GM12878 (cell line): ENCODE results near the gene DEXI. TPM values are rescaled to one million over a fixed set of nuclear protein-coding genes. Genes with fewer than 3 reads are reported as not detected.

ENCODE experiments used
- CBX3 ChIP-seq: fragments of 200-600 bp; sonication (generic); IDR thresholded peaks from 2 replicates; pipeline ENCODE4 v1.6.1; 2016; ENCODE audit warnings: low read depth, borderline replicate concordance
- CHD1 ChIP-seq: IDR thresholded peaks from 2 replicates; pipeline ENCODE4 v1.6.1; 2012; ENCODE audit warnings: low read depth, low read length, improper control_type of control experiment
- CHD4 ChIP-seq: fragments of 200-600 bp; sonication (generic); IDR thresholded peaks from 2 replicates; pipeline ENCODE4 v1.6.1; 2016; ENCODE audit warnings: mild to moderate bottlenecking
- DPF2 ChIP-seq: fragments of 450-650 bp; IDR thresholded peaks from 2 replicates; pipeline ENCODE4 v1.6.1; 2017; ENCODE audit warnings: mild to moderate bottlenecking
- EED ChIP-seq: sonication (generic); IDR thresholded peaks from 2 replicates; pipeline ENCODE4 v1.6.1; 2016; ENCODE audit warnings: antibody characterized with exemption, low read depth
- IRF3 ChIP-seq: fragments of 450-650 bp; IDR thresholded peaks from 2 replicates; pipeline ENCODE4 v1.6.1; 2014; ENCODE audit warnings: mild to moderate bottlenecking
- MAX ChIP-seq: IDR thresholded peaks from 2 replicates; pipeline ENCODE4 v1.6.1; 2012; ENCODE audit warnings: low read depth, low read length, improper control_type of control experiment
- MYC ChIP-seq: IDR thresholded peaks from 2 replicates; pipeline ENCODE4 v1.6.1; 2011; ENCODE audit warnings: mild to moderate bottlenecking, low read length, moderate library complexity, inconsistent platforms; ENCODE audit not compliant: insufficient read depth, insufficient replicate concordance, insufficient read length, severe bottlenecking
- NKRF ChIP-seq: fragments of 450-650 bp; conservative IDR thresholded peaks from 2 replicates; pipeline ENCODE4 v1.6.1; 2017; ENCODE audit warnings: mild to moderate bottlenecking, moderate library complexity
- PAX8 ChIP-seq: fragments of 450-650 bp; IDR thresholded peaks from 2 replicates; pipeline ENCODE4 v1.6.1; 2017; ENCODE audit warnings: mild to moderate bottlenecking, moderate library complexity
- RBBP5 ChIP-seq: fragments of 200-600 bp; sonication (generic); conservative IDR thresholded peaks from 2 replicates; pipeline ENCODE4 v1.6.1; 2016
- RFX5 ChIP-seq: IDR thresholded peaks from 2 replicates; pipeline ENCODE4 v1.6.1; 2011; ENCODE audit warnings: low read depth, low read length, improper control_type of control experiment
- SKIL ChIP-seq: fragments of 450-650 bp; IDR thresholded peaks from 2 replicates; pipeline ENCODE4 v1.6.1; 2017; ENCODE audit warnings: mild to moderate bottlenecking, low read depth, inconsistent platforms; ENCODE audit not compliant: poor library complexity, severe bottlenecking
- SUPT20H ChIP-seq: IDR thresholded peaks from 2 replicates; pipeline ENCODE4 v1.6.1; 2011; ENCODE audit warnings: low read depth, mild to moderate bottlenecking, low read length, moderate library complexity, borderline replicate concordance; ENCODE audit not compliant: control insufficient read depth
- TBL1XR1 ChIP-seq: IDR thresholded peaks from 2 replicates; pipeline ENCODE4 v1.6.1; 2012; ENCODE audit warnings: low read depth, low read length, improper control_type of control experiment
- ZBTB40 ChIP-seq: fragments of 450-650 bp; IDR thresholded peaks from 2 replicates; pipeline ENCODE4 v1.6.1; 2016; ENCODE audit warnings: mild to moderate bottlenecking, moderate library complexity, borderline replicate concordance
- ZSCAN29 ChIP-seq: fragments of 450-650 bp; IDR thresholded peaks from 2 replicates; pipeline ENCODE4 v1.6.1; 2017; ENCODE audit warnings: mild to moderate bottlenecking, moderate library complexity
- polyA plus RNA-seq, 11 experiments: library from polyadenylated mRNA; depleted of rRNA in 4 of 11; unstranded in 6 of 11; stranded (reverse) in 5 of 11; fragments of >200 nt; fragmentation: Nextera tagmentation in 4 of 11; fragmentation: Illumina TruSeq in 1 of 11; extraction: Ambion mirVana in 4 of 11; extraction: Trizol in 1 of 11; gene quantifications; 1 replicate in 1 of 11; 2 replicates in 10 of 11; pipeline versions ENCODE4 v1.2.1 to v1.2.3, GENCODE V29; 2011 to 2016; ENCODE audit warnings: inconsistent platforms in 2 of 11, missing spikeins in 2 of 11, low read depth in 1 of 11
- total RNA-seq, 4 experiments: library from RNA; depleted of rRNA in 3 of 4; stranded (reverse); fragments of >200 nt in 3 of 4; fragmentation: Illumina TruSeq in 1 of 4; extraction: Trizol in 1 of 4; gene quantifications; 2 replicates each; pipeline versions ENCODE4 v1.2.1 to v1.2.3, GENCODE V29; 2013 to 2021

Gene DEXI
- total and polyA plus RNA-seq, 10 of the 15 experiments (the other 5 are each of a cell fraction or from before 2014, with no cell fraction given) = 1.4 to 26.3 (median 18.4) TPM

GRCh38 chr16:10949424-10949970 is 7.2 kb upstream of the DEXI start (continued):
- TF ChIP-seq SUPT20H (no peak), ZSCAN29 (no peak), SKIL (peak; percentile 52), IRF3 (no peak), PAX8 (no peak), DPF2 (peak; percentile 64), MYC (no peak), MAX (peak; percentile 69; the same call in 1 of the 2 replicates), RFX5 (no peak), ZBTB40 (no peak), TBL1XR1 (no peak), EED (peak; percentile 69; the same call in 1 of the 2 replicates), CHD4 (no peak), RBBP5 (no peak), CBX3 (no peak), CHD1 (no peak), NKRF (peak; percentile 16; the same call in 1 of the 2 replicates)
